ENCODE data around the gene PKMYT1.
"Not testable (repeated sequence)": the region's sequence is repeated elsewhere in the genome, so short reads cannot be mapped to it uniquely, and the experiment has no call there.

Gene PKMYT1

GRCh38 chr16:2946649-2947048, 33.6 kb downstream of the PKMYT1 start:
- Histone ChIP-seq H3K27ac (ENCODE audit: low read length) (no peak overlapping the region), H3K79me2 (ENCODE audit: low read length) (no peaks in the 10 kb centered on the region), H3K9me3 (ENCODE audit: insufficient read depth, low read length) (no peaks in the 10 kb centered on the region), H3K9ac (ENCODE audit: low read length) (no peak overlapping the region), H3K27me3 (ENCODE audit: low read depth, low read length) (no peaks in the 10 kb centered on the region), H3K4me1 (ENCODE audit: low read length) (peaks cover 9% of the 10 kb centered on the region), H3K4me2 (ENCODE audit: low read length) (no peak overlapping the region), H3K36me3 (replicated peaks; ENCODE audit: low read depth, low read length) (peaks cover 2% of the 10 kb centered on the region), H3K4me3 (ENCODE audit: low read length) (no peak overlapping the region), H4K20me1 (ENCODE audit: insufficient read depth, low read length) (no peaks in the 10 kb centered on the region), H2AFZ (ENCODE audit: low read depth, low read length) (no peak overlapping the region)
- no peak for TF ChIP-seq EZH2phosphoT487 (IDR thresholded peaks at IDR 0.05; ENCODE audit: low read depth)
- TF ChIP-seq CTCF (IDR thresholded peaks at IDR 0.05; ENCODE audit: low read depth, low read length), result no peak

GRCh38 chr16:2943716-2944115, 36.5 kb downstream of the PKMYT1 start:
- H3K4me2 ChIP-seq (ENCODE audit: low read length); H3K79me2 ChIP-seq (ENCODE audit: low read length); H3K27ac ChIP-seq (ENCODE audit: low read length); H2AFZ ChIP-seq (ENCODE audit: low read depth, low read length); H3K9ac ChIP-seq (ENCODE audit: low read length); H3K4me3 ChIP-seq (ENCODE audit: low read length); H3K9me3 ChIP-seq (ENCODE audit: insufficient read depth, low read length); H3K27me3 ChIP-seq (ENCODE audit: low read depth, low read length); H4K20me1 ChIP-seq (ENCODE audit: insufficient read depth, low read length): not testable (repeated sequence)
- Histone ChIP-seq H3K4me1 (ENCODE audit: low read length) (peaks cover 13% of the 10 kb centered on the region), H3K36me3 (replicated peaks; ENCODE audit: low read depth, low read length) (peaks cover 15% of the 10 kb centered on the region)

GRCh38 chr16:2942045-2942444, 38.2 kb downstream of the PKMYT1 start:
- Histone ChIP-seq H3K9me3 (ENCODE audit: insufficient read depth, low read length) (no peaks in the 10 kb centered on the region), H3K4me1 (ENCODE audit: low read length) (peaks cover 13% of the 10 kb centered on the region), H3K27ac (ENCODE audit: low read length) (no peak overlapping the region; the same call in 1 of the 2 replicates), H3K9ac (ENCODE audit: low read length) (no peak overlapping the region), H4K20me1 (ENCODE audit: insufficient read depth, low read length) (no peaks in the 10 kb centered on the region), H3K79me2 (ENCODE audit: low read length) (no peaks in the 10 kb centered on the region), H3K36me3 (replicated peaks; ENCODE audit: low read depth, low read length) (peaks cover 15% of the 10 kb centered on the region), H3K4me2 (ENCODE audit: low read length) (peak overlapping the region; percentile 20; the same call in 1 of the 2 replicates), H3K4me3 (ENCODE audit: low read length) (no peak overlapping the region), H2AFZ (ENCODE audit: low read depth, low read length) (no peak overlapping the region), H3K27me3 (ENCODE audit: low read depth, low read length) (no peaks in the 10 kb centered on the region)
- TF ChIP-seq CTCF (IDR thresholded peaks at IDR 0.05; ENCODE audit: low read depth, low read length) (no peak), EZH2phosphoT487 (IDR thresholded peaks at IDR 0.05; ENCODE audit: low read depth) (no peak)

GRCh38 chr16:2939968-2940367, 40.3 kb downstream of the PKMYT1 start:
- TF ChIP-seq CTCF (IDR thresholded peaks at IDR 0.05; ENCODE audit: low read depth, low read length) (no peak), EZH2phosphoT487 (IDR thresholded peaks at IDR 0.05; ENCODE audit: low read depth) (no peak)
- Histone ChIP-seq H3K9me3 (ENCODE audit: insufficient read depth, low read length) (no peaks in the 10 kb centered on the region), H4K20me1 (ENCODE audit: insufficient read depth, low read length) (no peaks in the 10 kb centered on the region), H3K4me1 (ENCODE audit: low read length) (peaks cover 13% of the 10 kb centered on the region), H3K4me3 (ENCODE audit: low read length) (no peak overlapping the region), H3K27ac (ENCODE audit: low read length) (no peak overlapping the region), H3K9ac (ENCODE audit: low read length) (no peak overlapping the region), H3K4me2 (ENCODE audit: low read length) (no peak overlapping the region), H3K27me3 (ENCODE audit: low read depth, low read length) (no peaks in the 10 kb centered on the region), H3K36me3 (replicated peaks; ENCODE audit: low read depth, low read length) (peaks cover 12% of the 10 kb centered on the region), H2AFZ (ENCODE audit: low read depth, low read length) (no peak overlapping the region), H3K79me2 (ENCODE audit: low read length) (no peaks in the 10 kb centered on the region)

GRCh38 chr16:2938206-2938605, 42.0 kb downstream of the PKMYT1 start:
- Histone ChIP-seq H3K9me3 (ENCODE audit: insufficient read depth, low read length) (no peaks in the 10 kb centered on the region), H3K27me3 (ENCODE audit: low read depth, low read length) (no peaks in the 10 kb centered on the region), H2AFZ (ENCODE audit: low read depth, low read length) (no peak overlapping the region), H3K9ac (ENCODE audit: low read length) (no peak overlapping the region), H3K36me3 (replicated peaks; ENCODE audit: low read depth, low read length) (peaks cover 12% of the 10 kb centered on the region), H4K20me1 (ENCODE audit: insufficient read depth, low read length) (no peaks in the 10 kb centered on the region), H3K79me2 (ENCODE audit: low read length) (no peaks in the 10 kb centered on the region), H3K4me1 (ENCODE audit: low read length) (peaks cover 13% of the 10 kb centered on the region), H3K4me3 (ENCODE audit: low read length) (no peak overlapping the region), H3K4me2 (ENCODE audit: low read length) (no peak overlapping the region), H3K27ac (ENCODE audit: low read length) (no peak overlapping the region)
- no peak for TF ChIP-seq CTCF (IDR thresholded peaks at IDR 0.05; ENCODE audit: low read depth, low read length)
- TF ChIP-seq EZH2phosphoT487 (IDR thresholded peaks at IDR 0.05; ENCODE audit: low read depth), result no peak
